Activated naive CD4-positive, alpha-beta T cell (primary cell): ENCODE measurements around the gene TEX38.
"Not testable (repeated sequence)": the region's sequence is repeated elsewhere in the genome, so short reads cannot be mapped to it uniquely, and the experiment has no call there.

ENCODE experiments used
- DNase-seq, 4 experiments: peaks; one replicate each; lab custom pipeline; 2025; lab: John Stamatoyannopoulos, UW

The TEX38 gene

GRCh38 chr1:46671554-46671953, at the start of gene TEX38:
TEX38 (plus strand) TSS chr1:46671854; CDS start chr1:46671935, 81 bp downstream.
- no peak for DNase-seq

GRCh38 chr1:46621930-46622329, 49.7 kb upstream of the TEX38 start:
- DNase-seq, result no peak

GRCh38 chr1:46622344-46622743, 49.3 kb upstream of the TEX38 start:
- no peak for DNase-seq

GRCh38 chr1:46623743-46624644, 47.7 kb upstream of the TEX38 start:
- DNase-seq, result no peak

GRCh38 chr1:46630719-46631118, 40.9 kb upstream of the TEX38 start:
- no peak for DNase-seq

- DNase-seq, result no peak
These were observed 36.4 kb upstream of the TEX38 start for GRCh38 chr1:46635205-46635604.

GRCh38 chr1:46637444-46638083, 34.1 kb upstream of the TEX38 start:
- DNase-seq, result no peak

GRCh38 chr1:46638921-46639320, 32.7 kb upstream of the TEX38 start:
- DNase-seq, result no peak

- no peak for DNase-seq
These were observed 32.1 kb upstream of the TEX38 start for GRCh38 chr1:46639547-46639946.

- DNase-seq, result no peak
These were observed 29.5 kb upstream of the TEX38 start for GRCh38 chr1:46642115-46642680.

GRCh38 chr1:46643368-46643775, 28.3 kb upstream of the TEX38 start:
- no peak for DNase-seq

- no peak for DNase-seq
These were observed 25.8 kb upstream of the TEX38 start for GRCh38 chr1:46645815-46646214.

GRCh38 chr1:46646331-46646730, 25.3 kb upstream of the TEX38 start:
- no peak for DNase-seq

- DNase-seq, result no peak
These were observed 24.8 kb upstream of the TEX38 start for GRCh38 chr1:46646844-46647243.

- no peak for DNase-seq
These were observed 24.0 kb upstream of the TEX38 start for GRCh38 chr1:46647611-46648010.

- no peak for DNase-seq
These were observed 21.9 kb upstream of the TEX38 start for GRCh38 chr1:46649764-46650163.

- no peak for DNase-seq
These were observed 21.2 kb upstream of the TEX38 start for GRCh38 chr1:46650491-46650890.

GRCh38 chr1:46651152-46651551, 20.5 kb upstream of the TEX38 start:
- DNase-seq, result not testable (repeated sequence)

GRCh38 chr1:46652321-46653100, 19.1 kb upstream of the TEX38 start:
- DNase-seq, result no peak

- no peak for DNase-seq
These were observed 18.2 kb upstream of the TEX38 start for GRCh38 chr1:46653405-46653958.

GRCh38 chr1:46654012-46654411, 17.6 kb upstream of the TEX38 start:
- no peak for DNase-seq

GRCh38 chr1:46654698-46655097, 17.0 kb upstream of the TEX38 start:
- not testable (repeated sequence) for DNase-seq
